Activated naive CD4-positive, alpha-beta T cell treated with anti-CD3 and anti-CD28 coated beads, Interleukin-2, amount 50 U/mL, for 24 hours (primary cell): ENCODE measurements around the gene TMEM17.

Source experiments
- H3K27ac Mint-ChIP-seq: one replicate; pipeline ENCODE4 v1.8.0; 2021; ENCODE audit warnings: mild to moderate bottlenecking, mixed read lengths
- H3K27me3 Mint-ChIP-seq: one replicate; pipeline ENCODE4 v1.8.0; 2021; ENCODE audit warnings: mixed read lengths
- H3K36me3 Mint-ChIP-seq: one replicate; pipeline ENCODE4 v1.8.0; 2021; ENCODE audit warnings: mixed read lengths
- H3K4me1 Mint-ChIP-seq: one replicate; pipeline ENCODE4 v1.8.0; 2021; ENCODE audit warnings: mixed read lengths
- H3K4me3 Mint-ChIP-seq: one replicate; pipeline ENCODE4 v1.8.0; 2021; ENCODE audit warnings: mild to moderate bottlenecking, mixed read lengths
- H3K9me3 Mint-ChIP-seq: one replicate; pipeline ENCODE4 v1.8.0; 2021; ENCODE audit warnings: mixed read lengths

Gene TMEM17

GRCh38 chr2:62457556-62457955 is 48.4 kb downstream of the TMEM17 start:
- peak overlapping the region; percentile 52 for H3K4me3 Mint-ChIP-seq
- no peaks in the 10 kb centered on the region for H3K4me1 Mint-ChIP-seq
- no peak overlapping the region for H3K27ac Mint-ChIP-seq

GRCh38 chr2:62456721-62457539 is 49.1 kb downstream of the TMEM17 start:
- H3K27ac Mint-ChIP-seq: no peak overlapping the region
- peaks cover 4% of the 10 kb centered on the region for H3K27me3 Mint-ChIP-seq
- H3K4me1 Mint-ChIP-seq: no peaks in the 10 kb centered on the region
- H3K9me3 Mint-ChIP-seq: no peaks in the 10 kb centered on the region
- peak overlapping the region; percentile 52 for H3K4me3 Mint-ChIP-seq
- H3K36me3 Mint-ChIP-seq: no peaks in the 10 kb centered on the region

More at GRCh38 chr2:62457556-62457955, 48.4 kb downstream of the TMEM17 start:
- H3K36me3 Mint-ChIP-seq: no peaks in the 10 kb centered on the region
- H3K9me3 Mint-ChIP-seq: no peaks in the 10 kb centered on the region
- peaks cover 4% of the 10 kb centered on the region for H3K27me3 Mint-ChIP-seq

GRCh38 chr2:62455957-62456692 is 49.9 kb downstream of the TMEM17 start:
- Mint-ChIP-seq H3K27ac (no peak overlapping the region), H3K4me1 (no peaks in the 10 kb centered on the region), H3K9me3 (no peaks in the 10 kb centered on the region), H3K27me3 (peaks cover 4% of the 10 kb centered on the region), H3K4me3 (no peak overlapping the region), H3K36me3 (no peaks in the 10 kb centered on the region)

GRCh38 chr2:62453955-62454354 is 52.0 kb downstream of the TMEM17 start:
- no peaks in the 10 kb centered on the region for H3K4me1 Mint-ChIP-seq
- no peaks in the 10 kb centered on the region for H3K36me3 Mint-ChIP-seq
- H3K9me3 Mint-ChIP-seq: no peaks in the 10 kb centered on the region
- H3K4me3 Mint-ChIP-seq: no peak overlapping the region
- H3K27me3 Mint-ChIP-seq: peaks cover 4% of the 10 kb centered on the region
- H3K27ac Mint-ChIP-seq: no peak overlapping the region

- Mint-ChIP-seq H3K9me3 (no peaks in the 10 kb centered on the region), H3K4me3 (no peak overlapping the region), H3K27ac (no peak overlapping the region)
Observed at GRCh38 chr2:62452701-62453454, 53.1 kb downstream of the TMEM17 start.

GRCh38 chr2:62450716-62451191 is 55.2 kb downstream of the TMEM17 start:
- Mint-ChIP-seq H3K4me1 (no peaks in the 10 kb centered on the region), H3K27me3 (peaks cover under 1% of the 10 kb centered on the region), H3K9me3 (no peaks in the 10 kb centered on the region), H3K27ac (no peak overlapping the region), H3K4me3 (no peak overlapping the region), H3K36me3 (no peaks in the 10 kb centered on the region)

More at GRCh38 chr2:62452701-62453454, 53.1 kb downstream of the TMEM17 start:
- H3K4me1 Mint-ChIP-seq: no peaks in the 10 kb centered on the region
- no peaks in the 10 kb centered on the region for H3K36me3 Mint-ChIP-seq
- H3K27me3 Mint-ChIP-seq: peaks cover 4% of the 10 kb centered on the region
